HK-2 (cell line): ENCODE results near the gene ZC3H12C.

ENCODE experiments used
- DNase-seq: peaks from one replicate; pipeline ENCODE4 v3.0.0-alpha.2; 2018; ENCODE audit not compliant: unreplicated experiment

ZC3H12C gene

DNA sequence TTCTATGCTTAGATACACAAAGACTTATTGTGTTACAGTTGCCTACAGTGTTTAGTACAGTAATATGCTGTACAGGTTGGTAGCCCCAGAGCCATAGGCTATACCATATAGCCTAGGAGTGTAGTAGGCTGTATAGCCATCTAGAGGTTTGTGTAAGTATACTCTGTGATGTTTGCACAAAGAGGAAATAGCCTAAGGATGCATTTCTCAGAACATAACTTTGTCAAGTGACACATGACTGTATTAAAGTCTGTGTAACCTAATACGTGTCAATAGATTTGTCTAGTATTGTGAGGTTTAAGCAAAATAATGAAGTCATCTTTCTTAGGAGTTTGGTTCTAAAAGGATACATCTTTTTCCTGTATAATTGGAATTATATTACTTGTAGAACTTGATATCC, 5.5 kb downstream of the ZC3H12C start:
- DNase-seq, result no peak

DNA sequence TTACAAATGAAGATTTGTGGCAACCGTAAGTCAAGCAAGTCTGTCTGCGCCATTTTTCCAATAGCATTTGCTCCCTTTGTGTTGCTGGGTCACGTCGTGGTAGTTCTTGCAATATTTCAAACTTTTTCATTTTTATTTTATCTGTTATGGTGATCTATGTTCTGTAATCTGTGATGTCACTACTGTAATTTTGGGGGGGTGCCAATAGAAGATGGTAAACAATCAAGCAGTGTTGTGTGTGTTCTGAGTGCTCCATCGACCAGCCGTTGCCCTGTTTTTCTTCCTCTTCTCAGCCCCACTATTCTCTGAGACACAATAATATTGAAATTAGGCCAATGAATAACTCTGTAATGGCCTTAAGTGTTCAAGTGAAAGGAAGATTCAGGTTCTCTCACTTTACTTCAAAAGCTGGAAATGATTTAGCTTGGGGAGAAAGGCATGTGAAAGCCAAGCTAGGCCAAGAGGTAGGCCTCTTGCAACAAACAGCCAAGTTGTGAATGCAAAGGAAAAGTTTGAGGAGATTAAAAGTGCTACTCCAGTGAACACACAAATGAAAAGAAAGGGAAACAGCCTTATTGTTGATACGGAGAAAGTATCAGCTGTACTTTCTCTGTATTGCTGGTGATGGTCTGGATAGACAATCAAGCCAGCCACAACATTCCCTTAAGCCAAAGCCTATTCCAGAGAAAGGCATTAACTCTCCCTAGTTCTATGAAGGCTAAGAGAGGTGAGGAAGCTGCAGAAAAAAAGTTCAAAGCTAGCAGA, 7.5 kb downstream of the ZC3H12C start:
- DNase-seq, result no peak

GRCh38 chr11:110106713-110107274, 13.6 kb downstream of the ZC3H12C start:
- no peak for DNase-seq

DNA sequence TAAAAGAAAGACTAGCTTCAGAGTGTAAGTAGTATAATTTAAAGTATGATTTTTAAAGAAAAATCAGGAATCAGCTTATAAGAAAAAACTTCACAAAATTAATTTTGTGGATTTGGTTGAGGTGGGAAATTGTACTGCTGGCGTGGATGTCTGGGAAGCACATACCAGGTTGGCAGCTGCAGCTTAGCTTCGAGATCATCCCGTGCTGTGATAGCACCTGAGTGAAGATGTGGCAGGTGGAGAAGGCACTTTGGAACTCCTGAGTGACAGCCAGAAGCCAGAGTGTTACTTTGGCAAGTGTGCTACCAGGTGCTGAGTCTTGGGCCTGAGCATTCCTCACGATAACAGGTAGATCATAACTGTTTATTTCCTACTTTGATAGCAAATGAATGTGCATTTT, 17.7 kb downstream of the ZC3H12C start:
- DNase-seq, result no peak

DNA sequence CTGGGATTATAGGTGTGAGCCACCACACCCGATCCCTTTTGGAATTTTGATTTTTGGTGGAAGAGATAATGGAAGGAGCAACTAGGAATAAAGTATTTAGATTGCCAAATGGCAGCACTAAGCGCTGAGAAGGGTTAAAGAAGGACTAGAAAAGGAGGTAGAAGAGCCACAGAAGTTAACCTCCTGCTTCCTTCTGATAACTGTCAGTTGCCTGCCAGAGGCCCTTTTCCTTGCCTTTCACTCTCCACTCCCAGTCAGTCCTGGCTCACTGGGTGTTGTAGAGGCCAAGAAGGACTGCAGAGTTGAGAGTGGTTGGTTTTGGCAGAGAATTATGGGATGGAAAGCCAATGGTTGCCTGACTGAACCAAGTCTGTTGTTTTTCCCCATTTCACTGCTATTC, 19.3 kb downstream of the ZC3H12C start:
- no peak for DNase-seq

DNA sequence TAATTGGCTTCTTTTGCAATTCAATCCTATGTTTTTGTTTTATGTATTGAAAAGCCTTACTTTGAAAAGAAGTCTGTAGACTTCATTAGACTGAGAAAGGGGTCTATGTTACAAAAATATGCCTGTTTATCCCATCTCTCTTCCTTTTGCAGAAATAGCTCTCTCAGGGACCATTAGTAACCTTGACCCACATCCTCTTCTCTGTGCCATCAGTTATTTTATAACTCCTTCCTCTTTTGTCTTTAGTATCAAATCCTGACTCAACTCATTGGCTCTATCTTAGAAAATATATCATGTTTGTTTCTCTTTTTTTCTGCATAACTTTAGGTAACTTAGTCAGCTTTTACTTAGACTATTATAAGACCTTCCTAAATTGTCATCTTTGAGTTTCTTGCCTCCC, 20.3 kb downstream of the ZC3H12C start:
- DNase-seq, result no peak

- DNase-seq, result no peak
These were observed 20.8 kb downstream of the ZC3H12C start for GRCh38 chr11:110113973-110114372.

- no peak for DNase-seq
These were observed 26.1 kb downstream of the ZC3H12C start for GRCh38 chr11:110119317-110119716.

- DNase-seq, result no peak
These were observed 28.0 kb downstream of the ZC3H12C start for GRCh38 chr11:110121204-110121603.

GRCh38 chr11:110123003-110123402, 29.8 kb downstream of the ZC3H12C start:
- no peak for DNase-seq

DNA sequence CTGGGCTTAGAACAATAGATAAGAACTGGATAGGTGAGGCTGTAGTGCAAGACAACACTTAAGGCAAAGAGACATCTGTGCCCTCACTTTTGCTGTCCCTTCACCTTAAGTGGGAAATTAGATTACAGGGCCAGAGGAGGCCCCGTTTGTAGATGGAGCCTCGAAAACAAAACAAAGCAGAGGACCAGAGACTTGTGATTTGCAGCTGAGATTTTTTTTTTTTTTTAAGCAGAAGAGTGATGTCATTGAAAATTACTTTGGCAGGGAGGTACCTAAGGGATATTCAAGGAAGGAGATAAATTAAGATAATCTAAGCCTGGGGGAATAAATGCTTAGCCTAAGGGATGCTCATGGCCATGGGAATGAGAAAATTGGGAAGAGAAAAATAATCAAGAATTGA, 31.4 kb downstream of the ZC3H12C start:
- no peak for DNase-seq

DNA sequence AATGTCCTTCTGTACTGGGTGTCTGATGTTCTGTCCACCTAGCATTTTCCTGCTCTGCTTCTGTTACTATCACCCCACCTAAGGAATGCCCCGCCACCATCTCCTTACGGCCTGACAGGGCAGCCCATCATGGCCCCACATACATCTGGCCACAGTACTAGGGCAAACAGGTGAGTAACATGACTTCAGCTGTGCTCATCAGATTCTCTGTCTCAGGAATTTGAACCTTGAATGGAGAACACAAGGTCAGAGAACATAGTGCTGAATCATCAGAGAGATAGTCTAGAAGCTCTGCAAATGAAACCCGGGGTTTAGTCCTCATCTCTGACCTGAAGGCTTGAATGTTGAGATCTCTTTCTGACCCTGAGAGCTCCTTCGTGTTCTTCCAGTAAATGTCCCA, 32.4 kb downstream of the ZC3H12C start:
- no peak for DNase-seq

GRCh38 chr11:110126936-110127335, 33.7 kb downstream of the ZC3H12C start:
- DNase-seq, result no peak

DNA sequence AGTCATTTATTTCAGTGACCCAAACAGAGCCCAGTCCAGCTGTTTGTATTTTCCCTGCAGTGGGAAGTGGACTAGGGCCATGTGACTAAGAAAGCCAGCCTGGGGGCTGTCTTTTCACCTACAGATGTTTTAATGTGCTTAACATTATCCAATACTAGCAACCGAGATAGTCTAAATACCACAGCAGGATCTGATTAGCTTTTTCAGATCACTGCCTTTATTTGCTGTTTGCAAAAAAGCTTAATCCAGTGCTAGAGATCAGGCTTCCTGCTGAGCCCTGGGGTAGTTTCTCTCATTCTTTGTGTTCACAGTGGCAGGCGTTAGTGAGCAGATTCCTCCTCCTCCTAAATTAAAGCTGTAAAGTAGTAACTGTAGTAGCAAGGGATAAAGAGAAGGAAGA, 35.0 kb downstream of the ZC3H12C start:
- no peak for DNase-seq

GRCh38 chr11:110130642-110131238, 37.5 kb downstream of the ZC3H12C start:
- DNase-seq, result no peak

DNA sequence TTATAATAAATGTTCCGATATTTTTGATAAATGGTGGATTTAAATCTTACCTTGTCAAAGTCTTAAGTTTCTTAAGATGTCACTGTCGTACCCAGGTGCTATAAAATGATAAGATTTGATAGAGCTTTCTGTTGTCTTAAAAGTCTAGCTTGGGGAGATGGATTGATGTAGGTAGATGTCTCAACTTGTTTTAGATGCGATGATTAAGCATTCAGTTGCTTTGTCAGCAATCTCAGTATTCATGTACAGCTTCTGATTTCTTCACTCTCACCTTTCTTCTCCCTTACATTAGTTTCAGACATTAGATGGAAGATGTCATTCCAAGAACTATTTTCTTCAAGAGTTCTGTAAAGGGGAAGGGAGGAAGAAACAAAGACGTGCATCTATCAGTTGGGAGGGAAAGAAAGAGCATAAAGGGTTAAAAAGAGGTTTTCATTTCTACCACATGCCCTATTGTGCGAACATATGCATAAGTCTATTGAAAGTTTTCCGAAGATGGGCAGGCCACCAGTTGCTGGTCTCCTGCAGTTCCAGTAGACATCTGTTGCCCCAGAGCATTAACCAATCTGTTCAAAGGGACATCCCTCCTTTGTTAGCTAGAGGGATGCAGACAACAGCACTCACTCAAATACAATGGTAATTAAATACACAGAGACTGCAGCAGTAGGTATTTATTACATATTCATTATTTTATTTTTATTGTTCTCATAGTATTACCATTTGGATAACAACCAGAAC, 38.4 kb downstream of the ZC3H12C start:
- no peak for DNase-seq

GRCh38 chr11:110133160-110133559, 40.0 kb downstream of the ZC3H12C start:
- no peak for DNase-seq

DNA sequence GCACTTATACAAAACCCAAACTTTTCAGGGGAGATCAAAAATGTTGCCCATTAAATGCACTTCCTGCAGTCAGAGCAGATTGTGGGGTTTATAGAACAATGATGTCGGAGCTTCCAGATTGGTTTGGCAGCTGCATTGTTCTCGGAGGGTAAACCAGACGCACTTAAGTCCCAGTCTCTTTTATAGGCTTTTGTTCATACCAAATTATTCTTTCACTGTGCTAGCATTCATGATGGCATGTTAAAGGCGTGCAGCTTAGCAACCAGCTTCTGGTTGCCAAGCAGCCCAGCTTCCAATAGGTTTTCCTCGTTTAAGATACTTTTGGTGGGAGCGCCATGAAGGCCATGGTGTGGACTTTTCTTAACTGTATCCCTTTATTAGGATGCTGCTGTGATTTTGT, 40.9 kb downstream of the ZC3H12C start:
- DNase-seq, result no peak

DNA sequence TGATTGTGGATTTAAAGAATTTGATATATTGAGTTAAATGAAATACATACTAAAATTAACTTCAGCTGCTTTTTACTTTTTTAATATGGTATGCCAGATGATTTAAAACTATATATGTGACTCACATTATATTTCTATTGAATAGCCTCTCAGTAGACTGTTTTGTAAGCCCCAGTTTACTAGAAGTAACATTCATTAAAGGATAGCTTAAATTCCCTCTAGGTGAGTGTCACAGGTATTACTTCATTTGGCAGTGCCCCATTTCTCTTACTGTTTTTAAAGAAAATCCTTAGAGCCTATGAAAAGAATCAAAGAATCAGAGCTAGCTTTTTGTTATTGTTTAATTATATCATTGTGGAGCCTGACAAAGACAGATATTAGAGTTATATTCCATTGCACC, 48.6 kb downstream of the ZC3H12C start:
- no peak for DNase-seq

DNA sequence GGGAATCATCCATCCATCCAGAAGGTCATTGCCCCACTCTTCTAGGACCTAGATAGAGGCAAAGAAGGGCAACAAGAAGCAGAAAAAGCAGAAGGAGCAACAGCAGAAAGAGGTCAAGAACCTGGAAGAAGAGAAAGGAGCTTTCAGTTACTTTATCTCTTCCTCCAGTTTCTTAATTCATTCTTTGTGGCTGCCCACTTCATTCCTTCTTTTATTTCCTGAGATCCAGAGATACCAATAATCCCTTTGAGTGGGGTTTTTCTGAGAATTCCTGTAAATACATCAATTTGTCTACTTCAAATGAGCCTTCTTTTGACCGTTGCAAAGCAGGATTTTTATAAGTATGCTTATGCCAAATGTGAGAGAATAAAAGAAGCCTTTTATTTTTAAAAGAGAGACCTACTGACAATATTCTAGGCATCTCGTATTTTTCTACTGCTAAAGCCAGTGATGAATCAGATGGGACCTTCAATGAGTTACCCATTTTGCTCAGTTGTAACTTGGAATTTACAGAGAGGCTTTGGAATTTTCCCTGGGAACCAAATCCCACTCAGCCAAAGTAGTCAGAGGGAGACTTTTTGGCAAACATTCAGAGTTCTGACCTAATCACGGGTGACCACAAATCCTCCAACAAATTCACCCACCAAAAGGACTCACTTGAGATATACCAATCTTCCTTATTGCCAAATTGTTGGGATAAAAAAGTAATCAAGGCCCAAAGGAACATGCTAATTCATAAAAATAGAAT, 54.9 kb downstream of the ZC3H12C start:
- no peak for DNase-seq

DNA sequence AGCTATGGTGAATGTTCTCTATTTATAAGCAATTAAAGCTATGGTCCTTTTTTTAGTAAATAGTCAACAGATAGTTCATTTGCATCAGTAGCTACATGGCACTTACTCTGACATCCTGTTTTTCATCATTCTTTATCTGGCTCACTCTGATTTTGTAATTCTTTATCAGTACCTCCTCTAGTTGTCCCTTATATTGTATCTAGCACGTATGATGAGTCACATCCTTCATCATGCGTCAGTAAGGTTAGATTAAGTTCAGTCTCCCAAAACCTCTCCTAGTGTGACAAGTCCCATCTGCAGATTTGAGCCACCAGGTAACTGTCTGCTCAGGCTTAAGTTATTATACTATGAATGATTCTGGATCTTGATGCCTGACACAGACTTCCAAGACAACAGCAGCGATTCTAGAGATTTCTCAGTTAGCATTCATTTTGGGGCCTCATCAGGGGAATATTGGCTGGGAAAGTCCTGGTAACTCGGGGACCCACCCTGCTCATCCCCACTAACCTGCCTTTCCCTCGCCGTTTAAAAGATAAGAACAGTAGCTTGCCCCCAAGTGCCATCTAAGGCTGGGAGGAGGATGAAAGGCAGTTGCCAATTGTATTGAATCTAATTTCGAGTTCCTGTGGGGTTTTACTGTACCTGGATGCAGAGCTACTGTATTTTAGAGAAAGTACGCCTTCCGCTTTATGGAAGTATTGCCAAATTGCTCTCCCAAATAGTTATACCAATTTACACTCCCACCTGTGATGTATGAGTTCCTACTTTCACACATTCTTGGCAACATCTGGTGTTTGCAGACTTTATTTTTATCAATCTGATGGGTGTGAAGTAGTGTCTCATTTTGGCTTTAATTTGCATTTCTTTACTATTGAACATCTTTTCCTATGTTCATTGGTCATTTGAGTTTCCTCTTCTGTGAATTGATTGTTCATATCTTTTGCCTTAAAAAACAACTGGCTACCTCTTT, 55.9 kb downstream of the ZC3H12C start:
- DNase-seq, result no peak
